Kidney glomerular epithelial cell (primary cell): ENCODE data around the gene TGIF1.
A peak's percentile ranks its signal among the peaks of the same experiment; 100 is the strongest.
"Not testable (repeated sequence)": the region's sequence is repeated elsewhere in the genome, so short reads cannot be mapped to it uniquely, and the experiment has no call there.

ENCODE experiments used
- DNase-seq: peaks from one replicate; lab custom pipeline; 2025; lab: John Stamatoyannopoulos, UW

TGIF1 gene

DNA sequence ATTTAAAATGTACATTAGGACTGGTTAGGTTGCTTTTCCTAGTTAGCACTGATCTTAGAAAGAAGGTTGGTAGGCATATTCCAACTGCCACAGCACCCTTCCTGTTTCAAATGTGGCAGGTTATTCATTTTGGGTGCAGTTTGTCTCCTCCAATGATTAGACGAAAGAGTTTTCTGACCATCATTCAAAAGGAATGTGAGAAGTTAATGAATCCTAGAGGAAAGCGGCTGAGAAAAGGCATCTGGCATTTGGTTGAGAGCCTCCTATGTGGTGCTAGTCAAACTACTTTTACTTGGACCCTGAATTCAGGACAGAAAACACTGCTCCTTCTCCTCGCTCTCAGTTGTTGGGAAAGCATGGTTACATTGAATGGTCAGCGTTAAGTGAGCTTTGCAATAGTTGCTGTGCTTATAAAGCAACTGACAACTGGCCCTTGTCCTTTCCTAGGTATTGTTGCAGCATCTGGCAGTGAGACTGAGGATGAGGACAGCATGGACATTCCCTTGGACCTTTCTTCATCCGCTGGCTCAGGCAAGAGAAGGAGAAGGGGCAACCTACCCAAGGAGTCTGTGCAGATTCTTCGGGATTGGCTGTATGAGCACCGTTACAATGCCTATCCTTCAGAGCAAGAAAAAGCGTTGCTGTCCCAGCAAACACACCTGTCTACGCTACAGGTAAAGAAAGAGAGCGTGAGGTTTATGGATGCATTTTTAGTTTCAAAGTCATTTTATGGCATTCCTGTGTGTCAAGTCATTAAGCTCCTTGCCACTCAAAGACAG, 6.1 kb downstream of the TGIF1 start:
- peak; percentile 80 for DNase-seq

DNA sequence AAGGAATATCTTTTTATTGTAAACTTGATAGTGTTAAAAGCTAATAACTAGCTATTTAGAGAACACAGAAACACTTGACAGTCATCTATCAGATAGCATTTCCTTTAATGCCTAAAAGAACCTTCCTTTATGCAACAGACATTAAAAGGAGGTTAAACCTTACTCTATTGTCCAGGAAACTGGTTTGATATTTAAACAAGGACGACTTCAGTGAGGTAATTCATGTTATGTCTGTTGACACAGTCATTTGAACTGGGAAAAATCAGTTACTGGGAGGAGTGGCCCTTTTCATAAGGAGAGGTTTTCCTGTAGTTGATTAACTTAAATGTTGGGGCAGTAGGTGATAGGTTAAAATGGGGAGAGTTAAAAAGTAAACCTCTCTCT, 6.7 kb downstream of the TGIF1 start:
- DNase-seq = peak; percentile 78

- DNase-seq = no peak
Observed at GRCh38 chr18:3457261-3457724, 7.3 kb downstream of the TGIF1 start.

- no peak for DNase-seq
Observed at GRCh38 chr18:3458378-3458777, 8.4 kb downstream of the TGIF1 start.

- peak; percentile 35 for DNase-seq
Observed at GRCh38 chr18:3458952-3459853, 9.2 kb downstream of the TGIF1 start.

- DNase-seq = no peak
Observed at GRCh38 chr18:3460823-3461398, 10.9 kb downstream of the TGIF1 start.

- DNase-seq = no peak
Observed at GRCh38 chr18:3461704-3462103, 11.7 kb downstream of the TGIF1 start.

DNA sequence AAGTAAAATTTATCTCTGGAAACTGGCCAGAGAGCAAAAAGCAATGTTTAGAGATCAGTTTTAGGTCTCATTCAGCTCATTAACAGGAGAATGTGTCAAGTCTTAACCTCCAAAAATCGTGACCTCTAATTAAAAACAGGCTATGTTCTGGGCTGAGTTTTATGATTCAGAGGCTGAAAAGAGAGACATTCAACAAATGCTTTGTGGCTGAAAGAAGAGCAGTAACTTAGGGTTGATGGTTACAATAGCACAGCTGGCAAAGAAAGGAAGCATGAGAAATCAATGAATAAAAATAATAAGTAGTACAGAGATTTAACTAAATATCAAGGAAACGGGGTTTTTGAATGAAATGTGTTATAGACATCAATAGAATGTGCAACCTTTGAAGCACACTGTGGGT, 13.1 kb downstream of the TGIF1 start:
- DNase-seq = no peak

GRCh38 chr18:3466045-3466444, 16.1 kb downstream of the TGIF1 start:
- DNase-seq = no peak

- DNase-seq = no peak
Observed at GRCh38 chr18:3466872-3467271, 16.9 kb downstream of the TGIF1 start.

DNA sequence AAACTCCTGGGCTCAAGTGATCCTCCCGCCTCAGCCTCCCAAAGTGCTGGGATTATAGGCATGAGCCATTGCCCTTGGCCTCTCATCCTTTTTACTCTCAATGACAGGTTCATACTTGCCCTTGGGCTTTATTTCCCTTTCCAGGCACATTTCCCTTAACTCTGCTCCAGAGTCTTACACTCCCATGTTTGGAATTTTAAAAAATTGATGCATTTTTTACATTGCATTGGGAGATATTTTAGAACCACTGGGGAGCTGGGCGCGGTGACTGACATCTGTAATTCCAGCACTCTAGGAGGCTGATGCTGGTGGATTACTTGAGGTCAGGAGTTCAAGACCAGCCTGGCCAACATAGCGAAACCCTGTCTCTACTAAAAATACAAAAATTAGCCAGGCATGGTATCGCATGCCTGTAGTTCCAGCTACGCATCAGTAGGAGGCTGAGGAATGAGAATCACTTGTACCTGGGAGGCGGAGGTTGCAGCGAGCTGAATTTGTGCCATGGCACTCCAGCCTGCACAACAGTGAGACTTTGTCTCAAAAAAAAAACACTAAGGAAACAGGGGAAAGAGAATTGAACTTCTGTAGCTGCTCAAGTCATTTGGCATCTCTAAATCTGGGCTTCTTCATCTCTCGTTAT, 18.2 kb downstream of the TGIF1 start:
- no peak for DNase-seq

DNA sequence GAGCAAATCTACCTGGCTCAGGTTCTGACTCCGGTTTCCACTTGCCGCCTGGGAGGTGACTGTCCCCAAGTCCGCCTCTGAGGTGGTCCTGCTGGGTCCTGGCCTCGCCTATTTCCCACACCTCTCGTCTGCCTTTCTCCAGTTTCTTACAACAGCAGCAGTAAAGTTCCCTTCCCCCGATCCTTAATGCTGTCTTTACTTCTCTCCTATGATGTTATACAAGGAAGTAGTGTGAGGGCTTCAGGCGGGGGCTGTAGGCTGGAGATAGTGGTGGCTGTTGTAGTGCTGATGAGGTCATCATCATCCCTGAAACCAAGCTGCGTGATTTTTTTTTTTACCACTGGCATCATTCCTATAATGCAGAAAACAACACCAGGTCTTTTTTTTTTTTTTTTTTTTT, 18.9 kb downstream of the TGIF1 start:
- DNase-seq = no peak

DNA sequence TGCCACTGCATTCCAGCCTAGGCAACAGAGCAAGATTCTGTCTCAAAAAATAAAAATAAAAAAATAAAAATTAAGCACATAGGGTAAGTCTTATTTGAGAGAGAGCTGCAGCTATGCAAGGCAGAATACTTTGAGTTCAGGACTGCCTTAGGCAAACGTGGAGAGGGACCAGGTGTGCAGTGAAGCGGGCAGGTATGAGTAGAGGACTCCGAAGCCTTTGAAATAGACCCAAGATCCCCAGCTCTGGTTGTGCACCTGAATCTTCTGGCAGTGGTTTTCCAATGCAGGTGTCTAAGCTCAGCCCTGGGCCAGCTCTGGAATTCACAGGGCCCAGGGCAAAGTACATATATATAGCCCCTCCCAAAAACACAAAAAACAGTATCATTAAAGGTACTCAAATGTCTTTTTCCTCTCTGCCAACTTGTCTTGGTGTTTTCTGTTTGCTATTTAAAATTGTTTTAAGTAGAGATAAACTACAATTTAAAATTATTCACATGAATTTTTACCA, 21.2 kb downstream of the TGIF1 start:
- no peak for DNase-seq

GRCh38 chr18:3472121-3472520, 22.1 kb downstream of the TGIF1 start:
- DNase-seq = not testable (repeated sequence)

DNA sequence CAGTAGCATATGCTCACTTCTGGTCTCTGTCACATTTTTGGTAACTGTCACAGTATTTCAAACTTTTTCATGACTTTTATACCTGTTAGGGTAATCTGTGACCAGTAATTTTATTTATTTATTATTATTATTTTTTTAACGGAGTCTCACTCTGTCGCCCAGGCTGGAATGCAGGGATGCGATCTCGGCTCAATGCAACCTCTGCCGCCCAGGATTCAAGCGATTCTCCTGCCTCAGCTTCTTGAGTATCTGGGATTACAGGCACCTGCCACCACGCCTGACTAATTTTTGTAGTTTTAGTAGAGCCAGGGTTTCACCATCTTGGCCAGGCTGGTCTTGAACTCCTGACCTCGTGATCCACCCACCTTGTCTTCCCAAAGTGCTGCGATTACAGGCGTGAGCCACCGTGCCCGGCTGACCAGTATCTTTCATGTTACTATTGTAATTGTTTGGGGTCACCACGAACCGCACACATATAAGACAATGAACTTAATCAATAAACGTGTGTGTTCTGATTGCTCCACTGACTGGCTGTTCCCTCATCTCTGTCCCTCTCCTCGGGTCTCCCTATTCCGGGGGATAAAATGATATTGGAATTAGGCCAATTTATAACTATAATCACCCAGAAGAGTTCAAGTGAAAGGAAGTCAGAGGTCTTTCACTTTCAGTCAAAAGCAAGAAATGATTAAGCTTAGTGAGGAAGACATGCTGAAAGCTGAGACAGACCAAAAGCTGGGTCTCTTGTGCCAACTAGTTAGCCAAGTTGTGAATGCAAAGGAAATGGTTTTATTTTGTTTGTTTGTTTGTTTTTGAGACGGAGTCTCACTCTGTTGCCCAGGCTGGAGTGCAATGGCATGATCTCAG, 22.9 kb downstream of the TGIF1 start:
- DNase-seq = no peak

DNA sequence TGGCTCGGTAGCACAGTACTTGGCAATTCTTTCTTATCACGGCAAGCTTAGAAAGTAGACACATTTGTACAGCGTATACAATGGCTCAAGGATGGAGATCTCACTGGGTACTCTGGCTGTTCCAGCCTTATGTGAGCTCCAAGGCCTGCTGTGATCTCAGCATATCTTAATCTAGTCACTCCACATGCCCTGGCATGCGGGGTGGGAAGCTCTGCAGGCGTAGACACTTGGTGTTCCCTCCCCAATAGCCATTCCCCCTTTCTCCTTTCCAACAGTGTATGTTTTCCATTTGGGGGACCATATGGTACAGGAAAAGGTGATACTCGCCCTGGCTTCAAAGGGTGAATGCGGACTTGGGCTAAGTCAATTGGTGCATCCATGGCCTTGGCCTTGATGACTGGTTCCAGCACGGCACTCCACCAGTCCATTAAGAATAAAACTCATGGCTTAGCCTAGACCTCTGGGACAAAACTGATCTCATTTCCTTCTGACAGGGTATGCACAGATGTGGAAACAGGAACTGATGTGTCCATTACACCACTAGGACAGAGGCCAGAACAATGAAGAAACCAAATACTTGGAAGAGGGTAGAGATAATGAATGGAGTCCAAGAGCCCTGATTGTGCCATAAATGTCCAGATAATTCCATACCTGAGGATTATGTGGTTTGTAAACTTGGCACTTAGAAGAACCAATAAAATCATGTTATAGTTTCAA, 28.4 kb downstream of the TGIF1 start:
- DNase-seq = no peak

DNA sequence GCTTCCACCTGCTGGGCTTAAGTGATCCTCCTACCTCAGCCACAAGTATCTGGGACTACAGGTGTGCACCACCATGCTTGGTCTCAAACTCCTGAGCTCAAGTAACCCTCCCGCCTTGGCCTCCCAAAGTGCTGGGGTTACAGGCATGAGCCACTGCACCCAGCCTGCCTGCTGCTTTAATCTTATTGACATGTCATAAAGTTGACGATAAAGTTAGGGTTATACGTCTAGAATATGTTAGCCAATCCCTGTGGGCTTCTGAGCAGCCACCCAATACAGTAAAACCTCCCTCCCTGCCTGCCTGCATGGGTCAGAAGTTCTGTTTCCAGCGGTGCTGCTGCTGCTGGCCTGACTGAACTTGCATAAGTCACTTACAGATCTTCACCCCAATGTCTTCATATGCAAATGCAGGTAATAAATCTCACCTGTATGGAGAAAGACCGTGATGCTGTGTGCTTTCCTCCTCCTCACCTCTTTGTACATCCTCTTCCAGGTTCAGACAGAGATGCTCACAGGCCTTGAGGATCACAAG, 30.1 kb downstream of the TGIF1 start:
- no peak for DNase-seq

- DNase-seq = no peak
Observed at GRCh38 chr18:3480827-3481573, 31.0 kb downstream of the TGIF1 start.

DNA sequence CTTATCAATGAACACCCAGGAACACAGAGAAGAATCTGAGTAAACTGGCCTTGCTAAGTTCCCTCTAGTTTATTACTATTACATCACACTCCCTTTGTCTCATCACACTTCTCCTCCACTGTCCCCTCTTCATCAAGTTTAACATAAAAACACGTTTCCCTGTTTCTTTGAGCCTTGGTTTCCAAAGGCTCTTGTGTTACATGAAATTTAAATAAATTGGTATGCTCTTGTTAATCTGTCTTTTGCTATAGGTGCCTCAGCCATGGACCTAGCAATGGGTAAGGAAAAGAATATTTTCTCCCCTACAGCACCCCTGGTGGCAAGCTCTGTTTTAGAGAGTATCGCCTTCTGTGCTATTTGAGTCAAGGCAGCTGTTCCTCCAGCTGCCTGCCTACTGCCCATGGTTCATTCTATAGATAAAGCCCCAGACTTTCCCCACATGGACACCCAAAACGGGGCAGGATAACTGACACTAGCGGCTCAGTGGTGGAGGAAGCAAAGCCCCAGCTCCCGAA, 31.8 kb downstream of the TGIF1 start:
- DNase-seq = no peak
